Natural killer cell (primary cell): ENCODE data around the gene CLEC16A. TPM values are rescaled to one million over a fixed set of nuclear protein-coding genes. Genes with fewer than 3 reads are reported as not detected.

Experiments used
- ATAC-seq, 3 donors: fragments of 150-1000 bp in 2 of 3; fragments of 200-7000 bp in 1 of 3; cut with Tn5 transposase; 1 replicate in 1 of 3; 2 replicates in 2 of 3; pipeline ENCODE4 v1.10.0; 2021; ENCODE audit warnings: mild to moderate bottlenecking in 2 of 3, moderate library complexity in 2 of 3
- DNase-seq, 2 donors: peaks; one replicate each; pipeline versions ENCODE4 v3.0.0 to v3.0.0-alpha.2; 2013 to 2021; ENCODE audit warnings: mixed read lengths in 1 of 2
- H3K27ac ChIP-seq: one replicate; pipeline ENCODE4 v1.5.1; 2013; ENCODE audit warnings: mild to moderate bottlenecking, low read length
- H3K27me3 ChIP-seq: one replicate; pipeline ENCODE4 v1.6.1; 2013; ENCODE audit warnings: low read length; ENCODE audit not compliant: control insufficient read depth, insufficient read depth
- H3K36me3 ChIP-seq: one replicate; pipeline ENCODE4 v1.6.1; 2013; ENCODE audit warnings: low read length; ENCODE audit not compliant: control insufficient read depth, insufficient read depth
- H3K4me1 ChIP-seq: one replicate; pipeline ENCODE4 v1.6.1; 2013; ENCODE audit warnings: low read length; ENCODE audit not compliant: control insufficient read depth, insufficient read depth
- H3K4me3 ChIP-seq: one replicate; pipeline ENCODE4 v1.5.1; 2013; ENCODE audit warnings: low read length
- H3K9me3 ChIP-seq: one replicate; pipeline ENCODE4 v1.6.1; 2013; ENCODE audit warnings: low read length; ENCODE audit not compliant: control insufficient read depth, insufficient read depth
- H3K27ac Mint-ChIP-seq, 2 donors: one replicate each; pipeline ENCODE4 v1.8.0; 2022; ENCODE audit warnings: mild to moderate bottlenecking in 2 of 2, mixed read lengths in 2 of 2, moderate library complexity in 1 of 2
- H3K27me3 Mint-ChIP-seq, 2 donors: one replicate each; pipeline ENCODE4 v1.8.0; 2022; ENCODE audit warnings: low read depth in 2 of 2, mixed read lengths in 2 of 2
- H3K36me3 Mint-ChIP-seq: one replicate; pipeline ENCODE4 v1.8.0; 2022; ENCODE audit warnings: mixed read lengths
- H3K4me1 Mint-ChIP-seq, 2 donors: one replicate each; pipeline ENCODE4 v1.8.0; 2022; ENCODE audit warnings: mixed read lengths in 2 of 2
- H3K4me3 Mint-ChIP-seq: one replicate; pipeline ENCODE4 v1.8.0; 2022; ENCODE audit warnings: mild to moderate bottlenecking, moderate library complexity, mixed read lengths
- H3K9me3 Mint-ChIP-seq, 2 donors: one replicate each; pipeline ENCODE4 v1.8.0; 2022; ENCODE audit warnings: mixed read lengths in 2 of 2
- CTCF ChIP-seq: fragments of 200-600 bp; IDR thresholded peaks from one replicate; pipeline ENCODE4 v1.8.0; 2022; ENCODE audit warnings: antibody characterized with exemption
- WGBS: methylation state at CpG from one replicate; pipeline ENCODE4 v1.1.7; 2013; ENCODE audit warnings: missing lambda C conversion rate; ENCODE audit not compliant: insufficient coverage; 5-methylcytosine and 5-hydroxymethylcytosine counted together
- intact Hi-C: fragments of 100-400 bp; cut with micrococcal nuclease; formaldehyde crosslinking; loops from one replicate; pipeline ENCODE4 v1.14.2; 2022
- total RNA-seq, 4 donors: library from RNA; stranded (reverse); fragments of 120-200 nt in 1 of 4; gene quantifications; one replicate each; pipeline versions ENCODE4 v1.2.3 to v1.2.4, GENCODE V29; 2013 to 2022

The CLEC16A gene
- total RNA-seq, 3 donors from 2014 or later (not counting 1 experiment from before 2014, with no cell fraction given) = 35.9 to 50.5 (median 37.4) TPM

DNA sequence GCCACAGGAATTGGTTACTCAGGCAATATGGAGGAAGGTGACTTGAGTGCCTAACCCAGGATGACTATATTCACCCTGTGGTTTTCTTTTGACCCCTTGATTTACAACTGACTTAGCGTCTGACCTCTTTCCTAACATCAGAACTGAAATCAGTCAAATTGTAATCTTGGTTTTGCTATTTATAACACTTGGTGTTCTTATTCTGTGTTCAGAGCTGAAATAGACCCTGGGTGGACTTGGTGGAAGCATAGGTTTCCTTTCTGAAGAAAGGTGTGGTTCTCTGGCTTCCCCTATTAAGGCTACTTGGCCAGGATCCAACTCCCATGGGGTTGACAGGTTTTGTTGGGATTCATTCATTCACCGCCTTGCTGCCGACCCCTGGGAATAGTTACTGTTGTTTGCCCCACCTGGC lies 80.8 kb downstream of the CLEC16A start:
- Histone ChIP-seq H3K4me3 (no peak overlapping the region), H3K36me3 (peaks cover 35% of the 10 kb centered on the region), H3K4me1 (no peaks in the 10 kb centered on the region), H3K27me3 (no peaks in the 10 kb centered on the region), H3K9me3 (peaks cover 7% of the 10 kb centered on the region), H3K27ac (no peak overlapping the region)
- TF ChIP-seq CTCF = no peak
- Mint-ChIP-seq H3K4me3 (no peak overlapping the region), H3K9me3 (peaks cover 0 to 7% of the 10 kb centered on the region in 2 donors), H3K36me3 (peaks cover 40% of the 10 kb centered on the region), H3K27ac (no peak overlapping the region), H3K27me3 (no peaks in the 10 kb centered on the region), H3K4me1 (no peaks in the 10 kb centered on the region)
- intact Hi-C loops = no loop called here
- DNase-seq = no peak
- no peak for ATAC-seq
- WGBS = 64% methylated on average over 3 of the region's 3 CpGs

DNA sequence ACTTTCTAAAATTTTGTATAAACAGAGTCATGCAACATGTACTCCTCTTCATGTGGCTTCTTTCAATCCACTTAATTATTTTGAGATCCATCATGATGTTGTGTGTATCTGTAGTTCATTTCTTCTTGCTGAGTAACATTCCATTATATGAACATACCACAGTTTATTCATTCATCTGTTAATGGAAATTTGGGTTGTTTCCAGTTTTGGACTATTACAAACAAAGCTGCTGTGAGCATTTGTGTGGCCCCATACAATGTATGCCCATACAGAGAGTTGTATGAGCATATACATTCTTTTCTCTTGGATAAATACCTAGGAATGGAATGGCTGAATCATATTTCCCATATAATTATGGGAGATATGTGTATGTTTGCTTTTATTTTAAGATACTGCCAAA lies 85.6 kb downstream of the CLEC16A start:
- Mint-ChIP-seq H3K27me3 (no peaks in the 10 kb centered on the region), H3K9me3 (peaks cover 0 to 7% of the 10 kb centered on the region in 2 donors), H3K27ac (no peak overlapping the region), H3K36me3 (peaks cover 40% of the 10 kb centered on the region), H3K4me1 (peaks cover 6 to 18% of the 10 kb centered on the region in 2 donors), H3K4me3 (no peak overlapping the region)
- Histone ChIP-seq H3K4me1 (no peaks in the 10 kb centered on the region), H3K27ac (no peak overlapping the region), H3K27me3 (no peaks in the 10 kb centered on the region), H3K36me3 (peaks cover 28% of the 10 kb centered on the region), H3K4me3 (no peak overlapping the region), H3K9me3 (peaks cover 7% of the 10 kb centered on the region)
- intact Hi-C loops = no loop called here
- no peak for ATAC-seq
- no peak for TF ChIP-seq CTCF
- no peak for DNase-seq

- Histone ChIP-seq H3K9me3 (peaks cover 7% of the 10 kb centered on the region), H3K27ac (no peak overlapping the region), H3K4me1 (no peaks in the 10 kb centered on the region), H3K36me3 (peaks cover 17% of the 10 kb centered on the region), H3K27me3 (no peaks in the 10 kb centered on the region), H3K4me3 (no peak overlapping the region)
- intact Hi-C loops = no loop called here
- peaks cover 6 to 18% of the 10 kb centered on the region in 2 donors for H3K4me1 Mint-ChIP-seq
- no peaks in the 10 kb centered on the region for H3K27me3 Mint-ChIP-seq
- H3K27ac Mint-ChIP-seq = no peak overlapping the region
- no peak for TF ChIP-seq CTCF
- 96% methylated on average over 6 of the region's 7 CpGs for WGBS
- ATAC-seq = no peak
- H3K9me3 Mint-ChIP-seq = peaks cover 0 to 4% of the 10 kb centered on the region in 2 donors
- no peak for DNase-seq
- no peak overlapping the region for H3K4me3 Mint-ChIP-seq
- peaks cover 35% of the 10 kb centered on the region for H3K36me3 Mint-ChIP-seq
These were observed 86.7 kb downstream of the CLEC16A start for GRCh38 chr16:11030990-11031510.
